K562 (cell line): Measurements from ENCODE around the gene EFCAB5. TPM values are rescaled to one million over a fixed set of nuclear protein-coding genes. Genes with fewer than 3 reads are reported as not detected.

Experiments used
- BRD9 ChIP-seq: fragments of 450-650 bp; IDR thresholded peaks from 2 replicates; pipeline ENCODE4 v1.6.1; 2018; ENCODE audit warnings: low read depth; ENCODE audit not compliant: partially characterized antibody
- CREM ChIP-seq: IDR thresholded peaks from 2 replicates; pipeline ENCODE4 v1.6.1; 2014; ENCODE audit warnings: antibody characterized with exemption, low read depth
- E2F6 ChIP-seq, 2 experiments: IDR thresholded peaks; 2 replicates each; pipeline ENCODE4 v1.6.1; 2011; ENCODE audit warnings: borderline replicate concordance in 1 of 2, control low read depth in 1 of 2, low read depth in 1 of 2, low read length in 1 of 2, mild to moderate bottlenecking in 1 of 2, mixed read lengths in 1 of 2, moderate library complexity in 1 of 2; ENCODE audit not compliant: insufficient read depth in 1 of 2, insufficient read length in 1 of 2, poor library complexity in 1 of 2, severe bottlenecking in 1 of 2; ENCODE audit errors: extremely low read depth in 1 of 2
- E2F8 ChIP-seq: fragments of 450-650 bp; IDR thresholded peaks from 2 replicates; pipeline ENCODE4 v1.7.1; 2018; ENCODE audit warnings: mild to moderate bottlenecking, low read depth; ENCODE audit not compliant: partially characterized antibody
- FOXA1 ChIP-seq: fragments of 450-650 bp; IDR thresholded peaks from 2 replicates; pipeline ENCODE4 v1.6.1; 2016; ENCODE audit warnings: mild to moderate bottlenecking, borderline replicate concordance
- GTF2F1 ChIP-seq: IDR thresholded peaks from 2 replicates; pipeline ENCODE4 v1.6.1; 2011; ENCODE audit warnings: low read depth, low read length, improper control_type of control experiment
- HMG20B ChIP-seq: fragments of 250-450 bp; sonication (Bioruptor Pico); IDR thresholded peaks from 2 replicates; pipeline ENCODE4 v1.5.0; 2021; ENCODE audit warnings: mild to moderate bottlenecking
- HNRNPH1 ChIP-seq: fragments of 200-400 bp; formaldehyde crosslinking; optimal IDR thresholded peaks from 2 replicates; pipeline ENCODE3; 2017; ENCODE audit warnings: low read depth, mild to moderate bottlenecking, low read length, moderate library complexity
- LEF1 ChIP-seq: fragments of 450-650 bp; IDR thresholded peaks from 2 replicates; pipeline ENCODE4 v1.6.1; 2016; ENCODE audit warnings: mild to moderate bottlenecking
- MITF ChIP-seq: IDR thresholded peaks from 2 replicates; pipeline ENCODE4 v1.6.1; 2014; ENCODE audit warnings: antibody characterized with exemption
- NFE2 ChIP-seq: IDR thresholded peaks from 2 replicates; pipeline ENCODE4 v1.6.1; 2014; ENCODE audit warnings: antibody characterized with exemption, low read depth
- PHF20 ChIP-seq: fragments of 450-650 bp; IDR thresholded peaks from 2 replicates; pipeline ENCODE4 v1.6.1; 2018; ENCODE audit not compliant: partially characterized antibody
- POLR2G ChIP-seq: fragments of 200-400 bp; formaldehyde crosslinking; IDR thresholded peaks from 2 replicates; pipeline ENCODE4 v1.6.1; 2017; ENCODE audit warnings: low read depth, mild to moderate bottlenecking, antibody characterized with exemption, low read length, moderate library complexity
- ZBTB2 ChIP-seq: fragments of 450-650 bp; IDR thresholded peaks from 2 replicates; pipeline ENCODE4 v1.6.1; 2016; ENCODE audit warnings: antibody characterized with exemption
- ZMIZ1 ChIP-seq, 2 experiments: fragments of 150-350 bp in 1 of 2; IDR thresholded peaks; 2 replicates each; pipeline ENCODE4 v1.6.1; 2012 to 2016; ENCODE audit warnings: low read depth in 2 of 2, low read length in 2 of 2, mild to moderate bottlenecking in 1 of 2, moderate library complexity in 1 of 2
- ZNF134 ChIP-seq: fragments of 250-450 bp; sonication (Bioruptor Pico); conservative IDR thresholded peaks from 2 replicates; pipeline ENCODE4 v1.4.0; 2020
- polyA plus RNA-seq, 8 experiments: library from polyadenylated mRNA; depleted of rRNA in 4 of 8; stranded (reverse) in 5 of 8; unstranded in 3 of 8; fragments of >200 nt; fragmentation: Nextera tagmentation in 2 of 8; fragmentation: Illumina TruSeq in 1 of 8; extraction: Ambion mirVana in 2 of 8; extraction: Trizol in 1 of 8; gene quantifications; 2 replicates each; pipeline versions ENCODE4 v1.2.1 to v1.2.3, GENCODE V29; 2011 to 2014; ENCODE audit warnings: inconsistent platforms in 1 of 8, missing spikeins in 1 of 8
- total RNA-seq, 7 experiments: library from RNA; depleted of rRNA in 6 of 7; stranded (reverse); fragments of >200 nt in 6 of 7; fragmentation: Illumina TruSeq in 2 of 7; extraction: Trizol in 2 of 7; gene quantifications; 2 replicates each; pipeline versions ENCODE4 v1.2.1 to v1.2.3, GENCODE V29; 2011 to 2021; ENCODE audit warnings: low replicate concordance in 1 of 7

EFCAB5 gene
- total and polyA plus RNA-seq, 9 of the 15 experiments (the other 6 are each of a cell fraction or from before 2014, with no cell fraction given): 0.06 to 0.11 TPM; not detected in 7

GRCh38 chr17:30116661-30117551, 175.5 kb downstream of the EFCAB5 start, which contains the start of gene NSRP1 (continued):
- TF ChIP-seq ZMIZ1 (IDR thresholded peaks at IDR 0.05; ENCODE audit: low read depth in 2 of 2, low read length in 2 of 2) (peak in 1 of 2 experiments; percentile 67; a peak in 2 of 4 replicates), GTF2F1 (peak; percentile 79; the same call in 1 of the 2 replicates), PHF20 (peak; percentile 73), MITF (no peak), ZBTB2 (peak; percentile 92), LEF1 (0 out of 2 replicates have a peak, but pooled peaks have one; percentile 21), ZNF134 (CRISPR knock-in tag) (no peak), POLR2G (peak; percentile 95), HNRNPH1 (no peak), CREM (peak; percentile 97), NFE2 (peak; percentile 27; the same call in 1 of the 2 replicates), BRD9 (peak; percentile 83), FOXA1 (no peak), E2F6 (IDR thresholded peaks at IDR 0.05; ENCODE audit: borderline replicate concordance in 1 of 2, extremely low read depth in 1 of 2, insufficient read depth in 1 of 2, insufficient read length in 1 of 2, low read depth in 1 of 2, low read length in 1 of 2, poor library complexity in 1 of 2, severe bottlenecking in 1 of 2) (peak; percentile 23 to 31), E2F8 (peak; percentile 41), HMG20B (CRISPR knock-in tag) (no peak)
